Uterus (tissue), 4 donors: ENCODE measurements around the gene SLC66A2. TPM values are rescaled to one million over a fixed set of nuclear protein-coding genes. Genes with fewer than 3 reads are reported as not detected.

Experiments
- DNase-seq, 2 donors: peaks; one replicate each; pipeline ENCODE4 v3.0.0-alpha.2; 2019 to 2020
- H3K27ac ChIP-seq, 2 donors: fragments of 200-600 bp; sonication (generic); 1 replicate in 1 of 2; 2 replicates in 1 of 2; pipeline ENCODE4 v1.5.1; 2016 to 2018
- H3K27me3 ChIP-seq, 2 donors: fragments of 200-600 bp; sonication (generic); one replicate each; pipeline ENCODE4 v1.5.1; 2018 to 2019; ENCODE audit warnings: control low read depth in 1 of 2
- H3K36me3 ChIP-seq, 2 donors: fragments of 200-600 bp; sonication (generic); one replicate each; pipeline ENCODE4 v1.5.1; 2019; ENCODE audit warnings: control low read depth in 1 of 2
- H3K4me1 ChIP-seq, 2 donors: fragments of 200-600 bp; sonication (generic); one replicate each; pipeline ENCODE4 v1.5.1; 2018 to 2019; ENCODE audit warnings: control low read depth in 1 of 2
- H3K4me3 ChIP-seq, 2 donors: fragments of 200-600 bp; sonication (generic); 1 replicate in 1 of 2; 2 replicates in 1 of 2; pipeline ENCODE4 v1.5.1; 2018 to 2019; ENCODE audit warnings: mild to moderate bottlenecking in 1 of 2
- H3K9me3 ChIP-seq, 2 donors: fragments of 200-600 bp; sonication (generic); one replicate each; pipeline ENCODE4 v1.5.1; 2019; ENCODE audit warnings: control low read depth in 1 of 2
- CTCF ChIP-seq, 4 experiments: fragments of 200-600 bp in 2 of 4; fragments of 450-650 bp in 2 of 4; sonication (generic) in 2 of 4; IDR thresholded peaks; one replicate each; pipeline ENCODE4 v1.5.1; 2016 to 2019; ENCODE audit warnings: antibody characterized with exemption in 4 of 4, mild to moderate bottlenecking in 2 of 4, moderate library complexity in 1 of 4
- POLR2A ChIP-seq, 2 donors: fragments of 450-650 bp; IDR thresholded peaks; one replicate each; pipeline ENCODE4 v1.6.1; 2016; ENCODE audit warnings: antibody characterized with exemption in 2 of 2, mild to moderate bottlenecking in 1 of 2, moderate library complexity in 1 of 2
- intact Hi-C: fragments of 100-400 bp; cut with DNase I; formaldehyde crosslinking; loops from one replicate; pipeline ENCODE4 v1.15.1; 2023; ENCODE audit warnings: low total_unique reads
- total RNA-seq, 4 donors: library from RNA; depleted of rRNA in 3 of 4; stranded (reverse); fragments of >200 nt in 3 of 4; gene quantifications; one replicate each; pipeline versions ENCODE4 v1.1.0 to v1.2.4, GENCODE V29; 2014 to 2023
- donor health status: DM: yes; HTN: yes; CAD: no.

The SLC66A2 gene
- total RNA-seq, 4 donors from 2014 or later, result 20.3 to 42.5 (median 32.5) TPM

GRCh38 chr18:79888016-79888415, 63.4 kb downstream of the SLC66A2 start:
- intact Hi-C loops, result no loop called here
- Histone ChIP-seq H3K4me1 (no peaks in the 10 kb centered on the region), H3K4me3 (no peak overlapping the region), H3K36me3 (no peaks in the 10 kb centered on the region), H3K9me3 (peaks cover 0 to 8% of the 10 kb centered on the region in 2 donors), H3K27ac (no peak overlapping the region), H3K27me3 (no peaks in the 10 kb centered on the region)
- no peak for DNase-seq
- TF ChIP-seq CTCF (IDR thresholded peaks at IDR 0.05) (no peak), POLR2A (IDR thresholded peaks at IDR 0.05) (no peak)

DNA sequence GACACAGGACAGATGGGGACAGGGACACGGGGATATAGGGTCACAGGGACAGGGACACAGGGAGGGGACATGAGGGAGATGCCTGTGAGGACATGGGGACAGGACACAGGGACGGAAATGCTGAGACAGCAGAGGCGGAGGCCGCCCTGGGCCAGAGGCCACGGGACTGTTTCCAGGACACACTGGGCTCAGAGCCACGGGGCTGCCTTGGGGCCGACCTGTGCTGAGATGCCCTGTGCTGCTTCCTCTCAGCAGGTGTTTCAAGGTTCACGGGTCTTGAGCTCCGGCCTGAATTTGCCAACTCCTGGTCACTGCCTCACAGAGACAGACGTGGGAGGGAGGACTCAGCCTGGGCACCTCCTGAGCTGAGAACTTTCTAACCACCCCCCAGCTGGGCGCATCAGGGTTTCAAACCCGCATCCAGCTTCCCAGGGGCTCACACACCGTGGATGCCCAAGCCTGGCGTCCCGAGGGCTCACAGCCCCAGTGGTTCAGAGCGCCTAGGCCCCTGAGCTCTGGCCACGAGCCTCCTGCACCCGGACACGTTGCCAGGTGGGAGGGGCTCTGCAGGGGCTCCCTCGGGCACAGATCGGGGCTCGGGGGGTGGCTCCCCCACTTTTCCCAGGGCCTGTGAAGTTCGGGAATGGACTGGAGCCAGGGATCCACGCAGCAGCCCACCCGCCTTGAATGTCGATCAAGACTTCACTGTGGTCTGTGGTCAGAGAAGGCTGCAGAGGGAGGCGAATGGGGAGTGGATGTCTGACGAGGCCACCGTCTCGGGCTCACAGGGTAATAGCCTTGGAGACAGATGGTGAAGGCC, 64.1 kb downstream of the SLC66A2 start:
- DNase-seq, result no peak
- Histone ChIP-seq H3K27ac (no peak overlapping the region), H3K4me1 (no peaks in the 10 kb centered on the region), H3K27me3 (no peaks in the 10 kb centered on the region), H3K4me3 (no peak overlapping the region), H3K36me3 (no peaks in the 10 kb centered on the region), H3K9me3 (peaks cover 0 to 8% of the 10 kb centered on the region in 2 donors)
- intact Hi-C loops, result no loop called here
- no peak for TF ChIP-seq POLR2A (IDR thresholded peaks at IDR 0.05)

DNA sequence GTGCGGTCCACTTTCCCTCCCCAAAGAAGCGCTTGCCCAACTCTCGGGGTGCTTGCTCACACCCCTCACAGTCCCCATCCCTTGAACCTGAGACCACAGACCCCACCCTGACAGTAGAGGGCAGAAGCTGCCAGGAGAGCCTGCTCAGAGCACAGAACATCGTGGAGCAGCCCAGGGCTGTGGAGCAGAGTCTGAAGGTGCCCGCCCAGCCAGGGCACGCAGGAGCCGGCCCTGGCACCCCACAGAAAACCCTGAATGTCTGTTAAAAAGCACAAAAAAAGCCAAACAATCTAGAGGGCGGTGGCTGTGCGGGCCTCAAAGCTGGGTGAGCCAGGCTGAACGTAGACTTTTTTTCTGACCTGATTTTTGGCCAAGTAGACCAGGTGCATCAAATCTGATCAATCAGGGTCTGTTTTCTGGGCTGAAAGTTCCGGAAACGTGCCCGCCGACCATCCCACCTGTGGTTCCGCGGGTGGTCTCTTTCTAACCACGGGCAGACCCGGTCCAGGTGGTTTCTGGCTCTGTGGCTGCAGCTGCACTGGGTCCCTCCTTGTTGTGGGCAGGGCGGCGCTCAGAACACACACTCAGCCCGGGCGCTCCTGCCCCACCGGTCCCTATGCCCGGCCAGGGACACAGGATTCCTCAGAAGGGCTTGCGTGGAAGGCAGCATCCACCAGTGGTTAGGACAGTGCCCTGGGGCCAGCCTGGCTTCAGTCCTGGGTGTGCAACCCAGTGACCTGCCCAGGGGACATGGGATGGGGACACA, 66.3 kb downstream of the SLC66A2 start:
- no peak overlapping the region for H3K27ac ChIP-seq
- no peak for DNase-seq
- no peak overlapping the region for H3K4me3 ChIP-seq
- H3K27me3 ChIP-seq, result no peaks in the 10 kb centered on the region
- TF ChIP-seq CTCF (IDR thresholded peaks at IDR 0.05), result no peak
- no peak for TF ChIP-seq POLR2A (IDR thresholded peaks at IDR 0.05)
- H3K4me1 ChIP-seq, result no peaks in the 10 kb centered on the region
- intact Hi-C loops, result no loop called here
- no peaks in the 10 kb centered on the region for H3K9me3 ChIP-seq
- no peaks in the 10 kb centered on the region for H3K36me3 ChIP-seq

DNA sequence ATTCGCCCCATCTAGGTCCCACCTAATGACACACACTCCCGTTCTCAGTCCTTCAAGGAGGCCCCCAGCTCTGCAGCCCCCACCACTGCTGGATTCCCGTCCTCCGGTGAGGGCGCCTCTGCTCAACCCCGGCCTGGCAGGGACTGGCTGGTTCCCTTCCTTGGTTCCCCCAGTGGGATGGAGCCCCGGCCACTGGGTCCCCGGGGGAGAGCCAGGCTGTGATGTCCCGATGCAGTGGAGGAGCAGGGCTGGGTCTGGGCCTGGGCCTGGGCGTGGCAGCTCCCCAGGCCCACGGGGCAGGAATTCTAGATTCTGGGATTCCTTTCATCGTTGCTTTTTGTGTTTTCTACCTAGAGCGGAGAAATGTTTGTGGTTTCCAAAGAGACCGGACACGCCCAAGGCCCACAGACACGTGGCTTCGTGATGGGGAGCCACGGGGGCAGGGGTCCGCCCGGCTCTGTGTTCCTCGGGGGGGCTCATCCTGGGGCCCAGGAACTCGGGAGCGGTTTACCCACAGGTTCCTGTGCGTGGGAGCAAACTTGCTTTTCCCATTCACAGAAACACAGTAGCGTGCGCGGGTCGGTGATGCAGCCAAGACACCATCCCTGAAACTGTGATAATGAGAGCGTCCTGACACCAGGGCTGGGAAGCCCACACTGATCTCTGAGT, 67.0 kb downstream of the SLC66A2 start:
- no peak overlapping the region for H3K27ac ChIP-seq
- DNase-seq, result no peak
- no peaks in the 10 kb centered on the region for H3K4me1 ChIP-seq
- no peaks in the 10 kb centered on the region for H3K27me3 ChIP-seq
- intact Hi-C loops, result no loop called here
- H3K9me3 ChIP-seq, result no peaks in the 10 kb centered on the region
- H3K36me3 ChIP-seq, result no peaks in the 10 kb centered on the region
- TF ChIP-seq CTCF (IDR thresholded peaks at IDR 0.05) (no peak), POLR2A (IDR thresholded peaks at IDR 0.05) (no peak)
- H3K4me3 ChIP-seq, result no peak overlapping the region

- intact Hi-C loops, result no loop called here
- no peak for DNase-seq
- H3K27ac ChIP-seq, result no peak overlapping the region
- TF ChIP-seq POLR2A (IDR thresholded peaks at IDR 0.05) (no peak), CTCF (IDR thresholded peaks at IDR 0.05) (no peak)
- no peaks in the 10 kb centered on the region for H3K9me3 ChIP-seq
- H3K4me1 ChIP-seq, result no peaks in the 10 kb centered on the region
- no peak overlapping the region for H3K4me3 ChIP-seq
- no peaks in the 10 kb centered on the region for H3K36me3 ChIP-seq
- no peaks in the 10 kb centered on the region for H3K27me3 ChIP-seq
Observed at GRCh38 chr18:79883461-79884293, 67.8 kb downstream of the SLC66A2 start.
